DOHH2 (cell line): ENCODE data around the gene FAM107B.
A peak's percentile ranks its signal among the peaks of the same experiment; 100 is the strongest.

Source experiments
- H3F3A ChIP-seq: fragments of 200-600 bp; sonication (generic), shearing (Covaris generic); 2 replicates; pipeline ENCODE4 v1.6.0; 2016; ENCODE audit warnings: antibody characterized with exemption, mild to moderate bottlenecking; ENCODE audit not compliant: control insufficient read depth, insufficient read depth
- H3K27ac ChIP-seq: fragments of 200-600 bp; sonication (generic); 2 replicates; pipeline ENCODE4 v1.5.1; 2014; ENCODE audit warnings: low read depth, mild to moderate bottlenecking, low read length, moderate library complexity
- H3K27me3 ChIP-seq: fragments of 200-600 bp; sonication (generic); 2 replicates; pipeline ENCODE4 v1.6.1; 2014; ENCODE audit warnings: mild to moderate bottlenecking, low read length, mixed read lengths; ENCODE audit not compliant: control insufficient read depth
- H3K36me3 ChIP-seq: fragments of 200-600 bp; sonication (generic); 2 replicates; pipeline ENCODE4 v1.6.1; 2014; ENCODE audit warnings: mild to moderate bottlenecking, low read length, moderate library complexity, mixed read lengths; ENCODE audit not compliant: control insufficient read depth
- H3K4me1 ChIP-seq: fragments of 200-600 bp; sonication (generic); 2 replicates; pipeline ENCODE4 v1.6.1; 2014; ENCODE audit warnings: mild to moderate bottlenecking, low read length, mixed read lengths; ENCODE audit not compliant: control insufficient read depth
- H3K4me2 ChIP-seq: fragments of 200-600 bp; sonication (generic); 2 replicates; pipeline ENCODE4 v1.6.0; 2014; ENCODE audit warnings: mild to moderate bottlenecking, low read length, moderate library complexity
- H3K4me3 ChIP-seq: fragments of 200-600 bp; sonication (generic); 2 replicates; pipeline ENCODE4 v1.5.1; 2014; ENCODE audit warnings: mild to moderate bottlenecking, low read length, mixed read lengths
- H3K79me2 ChIP-seq: fragments of 200-600 bp; sonication (generic); 2 replicates; pipeline ENCODE4 v1.6.1; 2014; ENCODE audit warnings: mild to moderate bottlenecking, low read length, mixed read lengths; ENCODE audit not compliant: control insufficient read depth
- H3K9me2 ChIP-seq: fragments of 200-600 bp; sonication (generic); replicated peaks from 2 replicates; pipeline ENCODE4 v1.6.1; 2014; ENCODE audit warnings: mild to moderate bottlenecking, low read length, mixed read lengths; ENCODE audit not compliant: control insufficient read depth
- H3K9me3 ChIP-seq: fragments of 200-600 bp; sonication (generic); 2 replicates; pipeline ENCODE4 v1.6.1; 2014; ENCODE audit warnings: antibody characterized with exemption, low read length, mixed read lengths; ENCODE audit not compliant: control insufficient read depth, insufficient read depth
- H4K20me1 ChIP-seq: fragments of 200-600 bp; sonication (generic); 2 replicates; pipeline ENCODE4 v1.6.0; 2014; ENCODE audit warnings: low read depth, mild to moderate bottlenecking, antibody characterized with exemption, low read length, moderate library complexity; ENCODE audit not compliant: control insufficient read depth, insufficient read depth
- CTCF ChIP-seq: fragments of 200-600 bp; sonication (generic); IDR thresholded peaks from one replicate; pipeline ENCODE4 v1.5.1; 2014; ENCODE audit warnings: antibody characterized with exemption, mild to moderate bottlenecking, low read depth, low read length; ENCODE audit not compliant: poor library complexity, severe bottlenecking
- EZH2phosphoT487 ChIP-seq: fragments of 200-600 bp; sonication (generic); IDR thresholded peaks from 2 replicates; pipeline ENCODE4 v1.6.1; 2017; ENCODE audit warnings: borderline replicate concordance, mild to moderate bottlenecking, antibody characterized with exemption, low read length, moderate library complexity, mixed read lengths

FAM107B gene

GRCh38 chr10:14555807-14556206, 218.9 kb downstream of the FAM107B start:
- Histone ChIP-seq H3K27me3 (no peaks in the 10 kb centered on the region), H3K27ac (0 out of 2 replicates have a peak overlapping the region, but pooled peaks have one; percentile 20), H3K4me2 (peak overlapping the region; percentile 41; the same call in 1 of the 2 replicates), H3K9me2 (no peaks in the 10 kb centered on the region), H4K20me1 (peaks cover 62% of the 10 kb centered on the region), H3K4me3 (no peak overlapping the region; the same call in 1 of the 2 replicates), H3K79me2 (peaks cover 100% of the 10 kb centered on the region), H3F3A (peaks cover 45% of the 10 kb centered on the region), H3K36me3 (peaks cover 99% of the 10 kb centered on the region), H3K4me1 (peaks cover 74% of the 10 kb centered on the region), H3K9me3 (no peaks in the 10 kb centered on the region)
- TF ChIP-seq EZH2phosphoT487 (no peak), CTCF (no peak)

DNA sequence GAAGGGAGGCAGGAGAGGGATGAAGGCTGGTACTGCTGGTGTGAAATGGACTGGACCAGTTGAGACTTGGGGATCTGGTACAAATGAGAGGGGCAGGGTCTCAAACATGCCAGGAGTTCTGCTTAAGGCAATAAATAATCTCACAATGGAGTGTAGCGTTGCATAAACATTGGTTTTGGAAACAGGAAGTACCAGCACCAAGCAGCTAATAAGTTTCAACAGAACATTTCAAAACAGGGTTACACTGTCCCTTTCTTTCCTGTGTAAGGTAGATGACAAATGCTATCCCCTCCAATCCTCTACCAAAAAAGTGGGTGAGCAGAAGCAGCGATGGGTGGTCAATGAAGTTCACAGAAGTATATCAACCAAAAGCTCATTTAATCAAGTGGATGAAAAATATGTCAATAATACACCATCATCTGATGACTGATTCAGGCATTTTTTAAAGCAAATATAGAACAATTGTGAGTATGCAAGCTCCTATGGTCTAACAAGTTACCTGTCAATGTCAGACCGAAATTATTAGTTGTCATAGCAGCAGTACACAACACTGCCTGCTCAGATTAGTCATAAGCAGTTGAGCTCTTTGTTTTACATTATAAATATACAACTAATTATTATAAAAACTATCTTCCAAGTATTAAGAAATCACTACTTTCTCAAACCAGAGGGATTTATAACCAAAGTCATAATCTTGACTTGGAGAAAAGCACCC, 220.0 kb downstream of the FAM107B start:
- H3K4me1 ChIP-seq = peaks cover 70% of the 10 kb centered on the region
- 0 out of 2 replicates have a peak overlapping the region, but pooled peaks have one; percentile 21 for H3K27ac ChIP-seq
- H3K9me2 ChIP-seq = no peaks in the 10 kb centered on the region
- H3F3A ChIP-seq = peaks cover 46% of the 10 kb centered on the region
- no peaks in the 10 kb centered on the region for H3K9me3 ChIP-seq
- H3K4me2 ChIP-seq = no peak overlapping the region
- peaks cover 99% of the 10 kb centered on the region for H3K36me3 ChIP-seq
- TF ChIP-seq EZH2phosphoT487 = no peak
- TF ChIP-seq CTCF = no peak
- H3K27me3 ChIP-seq = no peaks in the 10 kb centered on the region
- peaks cover 100% of the 10 kb centered on the region for H3K79me2 ChIP-seq
- H4K20me1 ChIP-seq = peaks cover 62% of the 10 kb centered on the region
- no peak overlapping the region for H3K4me3 ChIP-seq

- peaks cover 100% of the 10 kb centered on the region for H3K36me3 ChIP-seq
- H3F3A ChIP-seq = peaks cover 45% of the 10 kb centered on the region
- no peak overlapping the region for H3K4me3 ChIP-seq
- H3K4me2 ChIP-seq = no peak overlapping the region
- H3K27me3 ChIP-seq = no peaks in the 10 kb centered on the region
- peaks cover 64% of the 10 kb centered on the region for H4K20me1 ChIP-seq
- 0 out of 2 replicates have a peak overlapping the region, but pooled peaks have one; percentile 21 for H3K27ac ChIP-seq
- peaks cover 100% of the 10 kb centered on the region for H3K79me2 ChIP-seq
- H3K4me1 ChIP-seq = peaks cover 70% of the 10 kb centered on the region
- TF ChIP-seq EZH2phosphoT487 (no peak), CTCF (no peak)
- no peaks in the 10 kb centered on the region for H3K9me3 ChIP-seq
- H3K9me2 ChIP-seq = no peaks in the 10 kb centered on the region
These were observed 220.6 kb downstream of the FAM107B start for GRCh38 chr10:14554091-14554490.
